Thymus (tissue), 14 donors: ENCODE data around the gene KRT33A. TPM values are rescaled to one million over a fixed set of nuclear protein-coding genes. Genes with fewer than 3 reads are reported as not detected.
"Not testable (repeated sequence)": the region's sequence is repeated elsewhere in the genome, so short reads cannot be mapped to it uniquely, and the experiment has no call there.

Experiments used
- DNase-seq, 9 donors: peaks; one replicate each; pipeline ENCODE4 v3.0.0-alpha.2; 2013; ENCODE audit warnings: low spot score in 9 of 9, low read depth in 6 of 9, missing footprints in 1 of 9
- H3K27ac ChIP-seq, 2 donors: one replicate each; pipeline ENCODE4 v1.5.1; 2013; ENCODE audit warnings: control low read depth in 1 of 2, low read depth in 1 of 2, low read length in 1 of 2, mild to moderate bottlenecking in 1 of 2, moderate library complexity in 1 of 2
- H3K27me3 ChIP-seq, 2 donors: one replicate each; pipeline ENCODE4 v1.5.1; 2013; ENCODE audit warnings: low read length in 1 of 2; ENCODE audit not compliant: control insufficient read depth in 2 of 2, insufficient read depth in 1 of 2
- H3K36me3 ChIP-seq, 2 donors: one replicate each; pipeline ENCODE4 v1.5.1; 2013; ENCODE audit warnings: low read length in 1 of 2, mild to moderate bottlenecking in 1 of 2, moderate library complexity in 1 of 2; ENCODE audit not compliant: control insufficient read depth in 2 of 2, insufficient read depth in 2 of 2
- H3K4me1 ChIP-seq, 2 donors: one replicate each; pipeline ENCODE4 v1.5.1; 2013; ENCODE audit warnings: low read length in 2 of 2; ENCODE audit not compliant: control insufficient read depth in 2 of 2, insufficient read depth in 2 of 2
- H3K4me3 ChIP-seq, 2 donors: one replicate each; pipeline ENCODE4 v1.5.1; 2013; ENCODE audit warnings: low read length in 2 of 2, control low read depth in 1 of 2, mild to moderate bottlenecking in 1 of 2
- H3K9me3 ChIP-seq, 2 donors: one replicate each; pipeline ENCODE4 v1.5.1; 2013; ENCODE audit warnings: low read length in 1 of 2, mild to moderate bottlenecking in 1 of 2; ENCODE audit not compliant: control insufficient read depth in 2 of 2, insufficient read depth in 1 of 2
- whole genome bisulfite sequencing: extraction: QIAGEN DNeasy Blood & Tissue Kit; methylation state at CpG from one replicate; pipeline ENCODE4 v1.1.7; 2013; 5-methylcytosine and 5-hydroxymethylcytosine counted together
- long read RNA-seq, 10 donors: transcript quantifications; one replicate each; lab custom pipeline, GENCODE V29; 2026
- polyA plus RNA-seq: library from polyadenylated mRNA; stranded (reverse); fragments of 200-250 nt; gene quantifications from one replicate; pipeline ENCODE4 v1.2.3, GENCODE V29; 2013
- total RNA-seq: library from RNA; stranded (reverse); fragments of 120-200 nt; gene quantifications from one replicate; pipeline ENCODE4 v1.2.4, GENCODE V29; 2013
- donor health status: healthy.

Gene KRT33A
- 0.66 TPM for total RNA-seq
- 1.4 TPM for polyA plus RNA-seq
- long read RNA-seq, donor 1, result 0 reads
- long read RNA-seq, donor 2, result 0 reads
- long read RNA-seq, donor 3, result 0 reads
- long read RNA-seq, donor 4, result 0 reads
- long read RNA-seq, donor 5, partial matches to known transcripts, result 0 of 1 reads
- long read RNA-seq, donor 5, other reads (novel, unspliced or antisense), result 0 of 1 reads
- long read RNA-seq, donor 6, result 0 reads
- long read RNA-seq, donor 7, result 0 reads
- long read RNA-seq, donor 8, result 0 reads
- long read RNA-seq, donor 9, result 0 reads
- long read RNA-seq, donor 10, result 0 reads

GRCh38 chr17:41350381-41350878, at the start of gene KRT33A:
KRT33A (minus strand) TSS chr17:41350828; CDS start chr17:41350767, 61 bp downstream.
- not testable (repeated sequence) for DNase-seq, H3K9me3 ChIP-seq, H3K4me3 ChIP-seq, H3K36me3 ChIP-seq, H3K27me3 ChIP-seq, H3K4me1 ChIP-seq
- peak within 1 kb of the TSS in 1 of 2 donors; percentile 26 for H3K27ac ChIP-seq
- WGBS, result 92% methylated on average over 16 of the region's 16 CpGs

- H3K27me3 ChIP-seq, result no peaks in the 10 kb centered on the region
- no peaks in the 10 kb centered on the region for H3K9me3 ChIP-seq
- H3K36me3 ChIP-seq, result no peaks in the 10 kb centered on the region
- WGBS, result 96% methylated on average over 16 of the region's 16 CpGs
- H3K4me1 ChIP-seq, result peaks cover 0 to 7% of the 10 kb centered on the region in 2 donors
- no peak within 1 kb of the TSS for H3K4me3 ChIP-seq
- H3K27ac ChIP-seq, result no peak within 1 kb of the TSS
- DNase-seq, result no peak
Observed at GRCh38 chr17:41396996-41397660, 46.5 kb upstream of the KRT33A start, which contains the start of gene KRT31. KRT31 (minus strand) TSS chr17:41397608; CDS start chr17:41397539, 69 bp downstream.

GRCh38 chr17:41396340-41396739, 45.7 kb upstream of the KRT33A start:
- 96% methylated on average over 7 of the region's 7 CpGs for WGBS
- Histone ChIP-seq H3K4me3 (no peak overlapping the region), H3K9me3 (no peaks in the 10 kb centered on the region), H3K27ac (peak overlapping the region in 1 of 2 donors; percentile 52), H3K27me3 (no peaks in the 10 kb centered on the region), H3K36me3 (no peaks in the 10 kb centered on the region), H3K4me1 (peaks cover 0 to 7% of the 10 kb centered on the region in 2 donors)
- DNase-seq, result no peak

- peak overlapping the region; percentile 26 to 59 for H3K27ac ChIP-seq
- no peaks in the 10 kb centered on the region for H3K27me3 ChIP-seq
- no peaks in the 10 kb centered on the region for H3K9me3 ChIP-seq
- WGBS, result 94% methylated on average over 1 of the region's 1 CpG
- no peak overlapping the region for H3K4me3 ChIP-seq
- H3K36me3 ChIP-seq, result no peaks in the 10 kb centered on the region
- no peak for DNase-seq
- H3K4me1 ChIP-seq, result peaks cover 0 to 7% of the 10 kb centered on the region in 2 donors
Observed at GRCh38 chr17:41395611-41396010, 45.0 kb upstream of the KRT33A start.

GRCh38 chr17:41395044-41395443, 44.4 kb upstream of the KRT33A start:
- not testable (repeated sequence) for H3K4me1 ChIP-seq, H3K4me3 ChIP-seq, H3K36me3 ChIP-seq, H3K9me3 ChIP-seq, H3K27me3 ChIP-seq, DNase-seq
- WGBS, result 83% methylated on average over 12 of the region's 12 CpGs
- H3K27ac ChIP-seq, result peak overlapping the region in 1 of 2 donors; percentile 26

- H3K27me3 ChIP-seq, result no peaks in the 10 kb centered on the region
- H3K4me3 ChIP-seq, result no peak overlapping the region
- H3K36me3 ChIP-seq, result no peaks in the 10 kb centered on the region
- no peaks in the 10 kb centered on the region for H3K9me3 ChIP-seq
- peak in 1 of 9 donors; percentile 4 for DNase-seq
- WGBS, result 92% methylated on average over 10 of the region's 10 CpGs
- peak overlapping the region in 1 of 2 donors; percentile 17 for H3K27ac ChIP-seq
- H3K4me1 ChIP-seq, result peaks cover 0 to 7% of the 10 kb centered on the region in 2 donors
Observed at GRCh38 chr17:41394254-41394996, 43.8 kb upstream of the KRT33A start.

- no peaks in the 10 kb centered on the region for H3K36me3 ChIP-seq
- H3K4me3 ChIP-seq, result no peak overlapping the region
- no peak overlapping the region for H3K27ac ChIP-seq
- no peak for DNase-seq
- WGBS, result 94% methylated on average over 10 of the region's 10 CpGs
- peaks cover 0 to 7% of the 10 kb centered on the region in 2 donors for H3K4me1 ChIP-seq
- H3K9me3 ChIP-seq, result no peaks in the 10 kb centered on the region
- no peaks in the 10 kb centered on the region for H3K27me3 ChIP-seq
Observed at GRCh38 chr17:41393826-41394225, 43.2 kb upstream of the KRT33A start.

GRCh38 chr17:41393294-41393693, 42.7 kb upstream of the KRT33A start:
- 86% methylated on average over 5 of the region's 5 CpGs for WGBS
- no peaks in the 10 kb centered on the region for H3K27me3 ChIP-seq
- H3K4me3 ChIP-seq, result no peak overlapping the region
- peaks cover 0 to 7% of the 10 kb centered on the region in 2 donors for H3K4me1 ChIP-seq
- H3K27ac ChIP-seq, result peak overlapping the region in 1 of 2 donors; percentile 3
- H3K9me3 ChIP-seq, result no peaks in the 10 kb centered on the region
- DNase-seq, result no peak
- no peaks in the 10 kb centered on the region for H3K36me3 ChIP-seq

GRCh38 chr17:41392278-41392677, 41.6 kb upstream of the KRT33A start:
- H3K4me1 ChIP-seq, result peaks cover 0 to 7% of the 10 kb centered on the region in 2 donors
- no peak overlapping the region for H3K4me3 ChIP-seq
- no peaks in the 10 kb centered on the region for H3K27me3 ChIP-seq
- 98% methylated on average over 1 of the region's 1 CpG for WGBS
- no peak for DNase-seq
- H3K27ac ChIP-seq, result no peak overlapping the region
- no peaks in the 10 kb centered on the region for H3K36me3 ChIP-seq
- no peaks in the 10 kb centered on the region for H3K9me3 ChIP-seq
